DND-41 (cell line): ENCODE measurements around the gene ABCF3.
A peak's percentile ranks its signal among the peaks of the same experiment; 100 is the strongest.

ENCODE experiments used
- ATAC-seq: fragments of 200-7000 bp; cut with Tn5 transposase; 3 replicates; pipeline ENCODE4 v1.9.1; 2021; ENCODE audit warnings: low read depth; ENCODE audit not compliant: insufficient read depth
- DNase-seq: peaks from one replicate; pipeline ENCODE4 v3.0.0-alpha.2; 2020
- H2AFZ ChIP-seq: 2 replicates; pipeline ENCODE4 v1.6.0; 2012; ENCODE audit warnings: low read depth, low read length
- H3K27ac ChIP-seq: 2 replicates; pipeline ENCODE4 v1.5.1; 2012; ENCODE audit warnings: low read length, inconsistent platforms
- H3K27me3 ChIP-seq: fragments of 200-600 bp; sonication (generic); 2 replicates; pipeline ENCODE4 v1.6.0; 2012; ENCODE audit warnings: low read length, mild to moderate bottlenecking, inconsistent platforms; ENCODE audit not compliant: insufficient read depth, poor library complexity
- H3K36me3 ChIP-seq: 2 replicates; pipeline ENCODE4 v1.5.1; 2012; ENCODE audit warnings: low read length, inconsistent platforms; ENCODE audit not compliant: insufficient read depth
- H3K4me1 ChIP-seq: 2 replicates; pipeline ENCODE4 v1.5.1; 2012; ENCODE audit warnings: mild to moderate bottlenecking, low read length; ENCODE audit not compliant: insufficient read depth
- H3K4me2 ChIP-seq: 2 replicates; pipeline ENCODE4 v1.6.0; 2012; ENCODE audit warnings: mild to moderate bottlenecking, moderate library complexity, low read length, inconsistent platforms; ENCODE audit not compliant: insufficient read depth
- H3K4me3 ChIP-seq, 2 experiments: fragments of 200-600 bp in 1 of 2; shearing (Covaris generic) in 1 of 2; 2 replicates each; pipeline ENCODE4 v1.5.1; 2012 to 2016; ENCODE audit warnings: inconsistent platforms in 2 of 2, low read length in 2 of 2, mild to moderate bottlenecking in 2 of 2, low read depth in 1 of 2, moderate library complexity in 1 of 2
- H3K79me2 ChIP-seq: 2 replicates; pipeline ENCODE4 v1.6.0; 2012; ENCODE audit warnings: low read length, inconsistent platforms; ENCODE audit not compliant: insufficient read depth
- H3K9ac ChIP-seq: 2 replicates; pipeline ENCODE4 v1.6.0; 2012; ENCODE audit warnings: low read depth, mild to moderate bottlenecking, inconsistent platforms, low read length, moderate library complexity
- H3K9me3 ChIP-seq: 2 replicates; pipeline ENCODE4 v1.5.1; 2012; ENCODE audit warnings: low read length, moderate library complexity, mild to moderate bottlenecking, inconsistent platforms; ENCODE audit not compliant: insufficient read depth, severe bottlenecking
- H4K20me1 ChIP-seq: 2 replicates; pipeline ENCODE4 v1.6.0; 2012; ENCODE audit warnings: low read length; ENCODE audit not compliant: insufficient read depth
- CTCF ChIP-seq: IDR thresholded peaks from 2 replicates; pipeline ENCODE4 v1.5.1; 2012; ENCODE audit warnings: borderline replicate concordance, low read length, moderate library complexity, mild to moderate bottlenecking; ENCODE audit not compliant: poor library complexity, severe bottlenecking; ENCODE audit errors: extremely low read depth
- EZH2 ChIP-seq: IDR thresholded peaks from 3 replicates; pipeline ENCODE4 v1.6.1; 2012; ENCODE audit warnings: borderline replicate concordance, low read depth, mild to moderate bottlenecking, moderate library complexity, low read length, inconsistent platforms; ENCODE audit not compliant: severe bottlenecking

Gene ABCF3

GRCh38 chr3:184172681-184173373 lies 13.2 kb upstream of the ABCF3 start:
- no peak for DNase-seq
- Histone ChIP-seq H2AFZ (no peak overlapping the region), H3K27ac (no peak overlapping the region), H3K9ac (no peak overlapping the region), H3K9me3 (no peaks in the 10 kb centered on the region), H4K20me1 (peaks cover 7% of the 10 kb centered on the region), H3K4me3 (no peak overlapping the region), H3K36me3 (peaks cover 56% of the 10 kb centered on the region), H3K79me2 (peaks cover 32% of the 10 kb centered on the region), H3K4me1 (peaks cover 32% of the 10 kb centered on the region), H3K4me2 (no peak overlapping the region), H3K27me3 (no peaks in the 10 kb centered on the region)
- ATAC-seq = no peak
- TF ChIP-seq EZH2 (no peak), CTCF (no peak)

- Histone ChIP-seq H3K36me3 (peaks cover 56% of the 10 kb centered on the region), H3K27ac (no peak overlapping the region), H3K79me2 (peaks cover 37% of the 10 kb centered on the region), H3K4me2 (no peak overlapping the region), H3K9ac (no peak overlapping the region), H2AFZ (no peak overlapping the region), H3K9me3 (no peaks in the 10 kb centered on the region), H4K20me1 (peaks cover 7% of the 10 kb centered on the region), H3K27me3 (no peaks in the 10 kb centered on the region), H3K4me1 (peaks cover 34% of the 10 kb centered on the region), H3K4me3 (no peak overlapping the region)
- TF ChIP-seq CTCF = no peak
- TF ChIP-seq EZH2 = no peak
- DNase-seq (no peak), ATAC-seq (no peak)
Measured at GRCh38 chr3:184173374-184173722, 12.7 kb upstream of the ABCF3 start.

GRCh38 chr3:184174284-184174645 lies 11.7 kb upstream of the ABCF3 start:
- Histone ChIP-seq H3K4me3 (peak overlapping the region in 1 of 2 experiments; percentile 47; a peak in 2 of 4 replicates), H4K20me1 (peaks cover 7% of the 10 kb centered on the region), H3K27ac (peak overlapping the region; percentile 61), H2AFZ (peak overlapping the region; percentile 57), H3K4me2 (peak overlapping the region; percentile 63), H3K36me3 (peaks cover 56% of the 10 kb centered on the region), H3K9ac (peak overlapping the region; percentile 34), H3K79me2 (peaks cover 45% of the 10 kb centered on the region), H3K4me1 (peaks cover 34% of the 10 kb centered on the region), H3K9me3 (no peaks in the 10 kb centered on the region), H3K27me3 (no peaks in the 10 kb centered on the region)
- no peak for ATAC-seq
- no peak for DNase-seq
- TF ChIP-seq CTCF = no peak
- no peak for TF ChIP-seq EZH2
